Stimulated activated CD4-positive, alpha-beta T cell treated with anti-CD3 and anti-CD28 coated beads, Interleukin-1b, Interleukin-23, amount 100 ng/mL, for 1 hour (primary cell): ENCODE results near the gene KRTAP8-1.

Experiments
- DNase-seq, 2 donors: peaks; one replicate each; pipeline ENCODE4 v3.0.0-alpha.2; 2020; ENCODE audit warnings: low read depth in 2 of 2

The KRTAP8-1 gene, protein sequence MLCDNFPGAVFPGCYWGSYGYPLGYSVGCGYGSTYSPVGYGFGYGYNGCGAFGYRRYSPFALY

DNA sequence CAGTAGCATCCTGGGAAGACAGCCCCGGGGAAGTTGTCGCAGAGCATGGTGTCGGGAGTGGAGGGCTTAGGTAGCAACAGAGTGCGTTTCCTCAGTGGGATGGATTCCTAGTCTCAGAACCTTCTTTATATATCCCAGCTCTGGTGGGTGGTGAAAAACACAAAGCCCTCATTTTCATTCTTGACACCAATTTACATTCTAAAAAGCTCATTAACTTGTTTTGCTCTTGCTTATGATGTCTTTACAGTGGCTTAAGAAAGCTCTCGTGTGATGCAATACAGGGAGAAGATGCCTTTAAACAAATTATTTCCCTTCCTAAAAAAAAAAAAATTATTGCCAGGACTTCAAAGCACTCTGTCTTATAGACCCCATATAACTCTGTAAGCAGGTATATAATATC lies at the start of gene KRTAP8-1:
Gene KRTAP8-1, minus strand, starts transcription at position 101 of the 400 bp plus-strand sequence. Its CDS starts 54 bp downstream, at position 47.
- no peak for DNase-seq

DNA sequence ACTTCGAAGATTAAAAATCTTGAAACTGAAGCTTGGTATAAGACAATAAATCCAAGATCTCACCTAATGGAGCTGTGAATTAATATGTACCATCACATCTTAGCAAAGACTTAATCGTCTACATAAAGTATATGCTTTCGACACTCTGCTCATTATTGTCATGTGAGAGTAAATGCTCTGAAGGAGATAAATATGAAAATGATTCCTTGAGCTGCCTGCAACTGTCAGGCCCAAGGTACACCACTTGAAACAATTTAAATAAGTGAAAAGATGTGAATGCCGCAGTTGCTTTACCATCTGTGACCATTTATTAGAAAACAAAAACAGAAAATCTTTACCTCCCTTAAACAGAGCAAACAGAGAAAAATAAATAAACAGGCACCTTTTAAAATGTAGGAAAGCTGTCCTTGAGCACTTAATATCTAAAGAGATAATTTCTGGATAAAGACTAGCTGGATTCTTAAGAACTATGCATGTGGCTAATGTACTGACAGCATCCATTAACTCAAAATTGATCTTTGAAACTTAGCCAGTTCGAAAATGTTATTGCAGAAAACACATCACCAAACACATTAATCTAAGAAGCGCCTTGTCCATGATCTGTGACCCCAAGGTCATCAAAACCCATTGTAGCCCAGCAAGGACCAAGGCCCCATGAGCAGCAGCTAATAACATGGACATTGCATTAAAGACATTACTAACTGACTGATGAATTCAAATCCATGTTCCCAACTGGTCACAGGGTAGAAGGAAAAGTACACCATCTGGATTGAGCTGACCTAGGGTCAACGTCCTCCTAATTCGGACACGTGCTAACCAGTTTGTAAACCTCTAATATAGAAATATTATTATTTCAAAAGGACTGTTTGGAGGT lies 34.8 kb upstream of the KRTAP8-1 start:
- no peak for DNase-seq

DNA sequence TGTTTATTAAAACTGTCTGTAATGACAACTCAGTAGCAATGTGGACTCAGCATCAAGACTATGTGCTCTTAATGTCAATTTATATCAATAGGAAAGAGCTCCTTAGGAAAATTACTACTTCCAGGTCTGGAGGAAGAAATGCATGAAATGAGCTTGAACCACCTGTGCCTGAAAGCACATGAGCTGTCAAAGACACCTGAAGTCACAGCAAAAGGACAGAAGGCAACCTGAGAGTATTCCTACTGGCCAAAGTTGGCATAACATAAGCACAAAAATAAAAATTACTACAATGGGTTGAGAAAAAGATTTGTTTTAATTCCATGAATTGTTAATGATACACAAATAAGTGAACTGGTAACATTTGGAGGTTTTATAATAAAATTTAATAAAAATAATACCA lies 29.9 kb upstream of the KRTAP8-1 start:
- no peak for DNase-seq

GRCh38 chr21:30839304-30839703 lies 26.2 kb upstream of the KRTAP8-1 start:
- DNase-seq, result no peak

- DNase-seq, result no peak
Measured at GRCh38 chr21:30838536-30838935, 25.5 kb upstream of the KRTAP8-1 start.

DNA sequence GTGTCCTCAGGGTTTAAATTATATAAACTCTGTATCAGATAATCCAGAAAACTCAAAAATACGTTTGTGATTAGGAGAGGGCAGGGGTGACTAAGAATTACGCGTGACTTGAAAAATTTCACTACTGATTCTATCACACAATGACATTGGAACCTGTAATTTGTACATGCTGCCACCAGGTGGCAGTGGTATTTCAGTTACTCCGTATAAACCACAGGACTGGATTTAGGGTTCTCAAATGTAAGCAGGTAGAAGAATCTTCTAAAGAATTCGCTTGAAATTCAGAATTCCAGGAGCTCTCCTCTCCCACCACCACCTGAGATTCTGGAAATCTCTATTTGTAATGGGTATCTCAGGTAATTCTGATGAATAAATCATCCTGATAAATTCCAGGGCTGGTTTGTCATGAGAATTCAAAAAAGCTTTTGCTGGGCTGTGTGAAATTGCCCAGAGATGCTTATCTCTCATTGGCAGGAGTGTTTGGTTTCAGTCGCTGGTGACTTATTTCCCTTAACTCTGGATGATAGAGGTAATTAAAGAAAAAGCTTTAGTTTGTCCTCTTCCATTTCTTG lies 18.2 kb upstream of the KRTAP8-1 start:
- DNase-seq, result no peak

DNA sequence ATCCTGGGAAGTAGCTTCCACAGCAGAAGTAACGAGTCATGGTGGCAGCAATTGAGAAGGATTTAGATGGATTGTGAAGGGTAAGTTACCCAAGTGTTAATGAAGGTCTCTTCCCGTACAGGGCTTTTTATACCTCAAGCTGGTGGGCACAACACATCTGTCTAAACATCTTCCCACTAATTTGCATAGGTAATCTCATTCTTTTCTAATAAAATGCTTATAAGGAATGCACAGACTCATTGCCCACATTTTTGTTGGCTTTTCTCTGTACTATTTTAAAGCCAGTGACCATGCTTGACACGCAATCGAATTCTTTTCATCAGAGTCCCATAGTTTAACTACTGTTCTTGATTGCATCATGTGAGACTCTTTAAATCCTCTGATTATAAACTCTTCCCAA lies 16.6 kb upstream of the KRTAP8-1 start, which contains the start of gene KRTAP7-1:
Gene KRTAP7-1, minus strand, starts transcription at position 101 of the 400 bp plus-strand sequence. Its CDS starts 61 bp downstream, at position 40.
- DNase-seq, result no peak

DNA sequence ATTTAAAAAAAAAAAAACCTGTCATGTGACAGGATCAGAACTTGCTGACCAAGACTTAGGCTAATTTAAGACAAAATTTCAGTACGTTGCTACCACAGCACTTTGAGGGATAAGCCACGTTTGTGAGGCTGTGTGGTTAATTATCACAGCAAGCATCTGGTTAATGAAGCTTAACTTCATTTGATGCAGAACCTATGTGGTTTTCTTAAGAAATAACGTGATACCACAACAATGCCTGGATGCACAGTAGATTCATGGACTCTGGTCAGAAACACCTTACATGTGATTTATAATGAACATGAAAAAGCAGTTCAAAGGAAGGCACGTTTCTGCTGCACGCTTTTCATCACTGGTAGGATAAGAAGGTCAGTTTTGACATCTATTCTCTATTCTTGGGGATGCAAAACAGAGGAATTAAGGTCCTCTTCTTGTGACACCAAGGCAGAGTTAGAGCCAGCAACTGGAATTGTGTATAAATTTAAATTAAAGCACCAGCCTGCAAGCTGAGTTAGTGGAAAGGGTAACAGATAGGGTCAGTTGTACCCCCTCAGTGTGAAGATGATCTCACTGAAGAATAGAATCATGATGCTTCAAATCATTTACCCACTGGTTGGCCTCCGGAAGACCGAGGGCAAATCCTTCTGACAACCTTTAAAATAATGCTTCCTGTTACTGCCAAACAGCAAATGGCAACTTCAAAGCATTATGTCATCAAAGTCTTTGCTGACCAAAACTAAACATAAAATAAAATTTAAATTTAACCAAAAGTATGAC lies 6.0 kb upstream of the KRTAP8-1 start:
- no peak for DNase-seq

DNA sequence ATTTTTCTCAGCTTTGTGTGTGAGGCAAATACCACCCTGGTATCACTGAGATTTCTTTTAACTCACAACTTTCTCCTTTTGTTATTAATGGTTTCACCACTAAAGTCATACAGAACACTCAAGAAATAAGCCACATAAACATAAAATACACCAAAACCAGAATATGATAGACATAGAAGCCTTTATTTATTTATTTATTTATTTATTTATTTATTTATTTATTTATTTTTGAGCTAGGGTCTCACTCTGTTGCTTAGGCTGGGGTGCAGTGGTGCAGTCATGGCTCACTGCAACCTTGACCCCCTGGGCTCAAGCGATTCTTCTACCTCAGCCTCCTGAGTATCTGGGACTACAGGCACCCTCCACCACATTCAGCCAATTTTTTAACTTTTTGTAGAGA lies 12.5 kb downstream of the KRTAP8-1 start:
- DNase-seq, result no peak

- DNase-seq, result no peak
Measured at GRCh38 chr21:30793581-30794314, 19.3 kb downstream of the KRTAP8-1 start.

DNA sequence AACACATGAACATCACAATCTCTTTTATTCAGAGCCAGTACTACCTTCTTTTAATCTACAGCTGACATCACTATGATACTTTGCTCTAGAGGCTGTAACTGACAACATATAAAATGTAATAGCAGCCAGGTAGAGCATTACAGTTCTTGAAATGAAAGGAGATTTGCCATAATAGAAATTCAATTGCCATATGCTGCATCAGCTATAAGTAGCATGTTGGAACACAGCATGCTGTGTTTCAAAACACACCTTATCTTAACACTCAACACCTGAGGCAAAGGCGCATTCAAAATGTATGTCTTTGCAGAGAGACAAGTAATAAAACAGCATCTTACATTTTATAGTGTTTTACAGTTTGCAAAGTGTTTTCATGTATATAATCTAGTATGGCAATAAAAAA lies 33.8 kb downstream of the KRTAP8-1 start:
- no peak for DNase-seq

- DNase-seq, result no peak
Measured at GRCh38 chr21:30769724-30770431, 43.2 kb downstream of the KRTAP8-1 start.
